ENCODE results near the gene EIF2B2. TPM values are rescaled to one million over a fixed set of nuclear protein-coding genes. Genes with fewer than 3 reads are reported as not detected.
A peak's percentile ranks its signal among the peaks of the same experiment; 100 is the strongest.

The EIF2B2 gene
- total and polyA plus RNA-seq, 12 donors = 20.6 to 90.9 (median 51.6) TPM

GRCh38 chr14:74965486-74966153 lies 37.1 kb upstream of the EIF2B2 start:
- no peaks in the 10 kb centered on the region for H3K36me3 ChIP-seq (replicated peaks in 1 of 2)
- H3K27me3 ChIP-seq = no peaks in the 10 kb centered on the region
- no peak for DNase-seq
- H3K4me1 ChIP-seq (replicated peaks in 1 of 2) = peaks cover 0 to 4% of the 10 kb centered on the region in 2 donors
- no peak overlapping the region for H3K27ac ChIP-seq
- intact Hi-C loops (cut with DNase I) = no loop called here
- no peaks in the 10 kb centered on the region for H3K9me3 ChIP-seq (replicated peaks in 1 of 3)
- WGBS, 4 donors = 74 to 86% (median 84%) methylated on average over 3 to 5 of the region's 5 CpGs
- no peak for TF ChIP-seq CTCF (IDR thresholded peaks at IDR 0.05)
- TF ChIP-seq POLR2A (IDR thresholded peaks at IDR 0.05) = no peak
- H3K4me3 ChIP-seq = no peak overlapping the region

GRCh38 chr14:74968811-74969210 lies 33.9 kb upstream of the EIF2B2 start:
- Histone ChIP-seq H3K27me3 (no peaks in the 10 kb centered on the region), H3K36me3 (replicated peaks in 1 of 2) (no peaks in the 10 kb centered on the region), H3K27ac (no peak overlapping the region), H3K4me1 (replicated peaks in 1 of 2) (peaks cover 0 to 3% of the 10 kb centered on the region in 2 donors), H3K4me3 (no peak overlapping the region), H3K9me3 (replicated peaks in 1 of 3) (no peaks in the 10 kb centered on the region)
- no peak for DNase-seq
- intact Hi-C loops (cut with DNase I) = no loop called here
- TF ChIP-seq POLR2A (IDR thresholded peaks at IDR 0.05) (no peak), CTCF (IDR thresholded peaks at IDR 0.05) (no peak)
- WGBS, 4 donors = 63 to 80% (median 77%) methylated on average over 1 of the region's 1 CpG

- intact Hi-C loops (cut with DNase I) = no loop called here
- Histone ChIP-seq H3K27me3 (no peaks in the 10 kb centered on the region), H3K4me3 (no peak overlapping the region), H3K4me1 (replicated peaks in 1 of 2) (peaks cover 0 to 11% of the 10 kb centered on the region in 2 donors), H3K9me3 (replicated peaks in 1 of 3) (no peaks in the 10 kb centered on the region), H3K27ac (peak overlapping the region in 1 of 5 donors; percentile 34), H3K36me3 (replicated peaks in 1 of 2) (no peaks in the 10 kb centered on the region)
- WGBS, 4 donors = 37 to 81% (median 75%) methylated on average over 3 to 15 of the region's 15 CpGs
- peak in 6 of 7 donors; percentile 43 to 69 (median 54) for DNase-seq
- no peak for TF ChIP-seq CTCF (IDR thresholded peaks at IDR 0.05)
- no peak for TF ChIP-seq POLR2A (IDR thresholded peaks at IDR 0.05)
These were observed 29.6 kb upstream of the EIF2B2 start for GRCh38 chr14:74973003-74973653.

GRCh38 chr14:74973905-74974363 lies 28.8 kb upstream of the EIF2B2 start:
- DNase-seq = peak in 1 of 7 donors; percentile 41
- intact Hi-C loops (cut with DNase I) = no loop called here
- Histone ChIP-seq H3K4me1 (replicated peaks in 1 of 2) (peaks cover 0 to 14% of the 10 kb centered on the region in 2 donors), H3K4me3 (no peak overlapping the region), H3K36me3 (replicated peaks in 1 of 2) (no peaks in the 10 kb centered on the region), H3K9me3 (replicated peaks in 1 of 3) (no peaks in the 10 kb centered on the region), H3K27ac (no peak overlapping the region), H3K27me3 (no peaks in the 10 kb centered on the region)
- no peak for TF ChIP-seq CTCF (IDR thresholded peaks at IDR 0.05)
- no peak for TF ChIP-seq POLR2A (IDR thresholded peaks at IDR 0.05)
- WGBS, 4 donors = 87 to 93% (median 92%) methylated on average over 5 of the region's 5 CpGs

Measured in adrenal gland (tissue), 12 donors.